Cerebellar cortex (tissue), 1 donor: ENCODE data around the gene GUCD1.
"Not testable (repeated sequence)": the region's sequence is repeated elsewhere in the genome, so short reads cannot be mapped to it uniquely, and the experiment has no call there.

ENCODE experiments used
- DNase-seq: peaks from one replicate; pipeline ENCODE4 v3.0.0-alpha.2; 2015; ENCODE audit warnings: low spot score

GUCD1 gene

DNA sequence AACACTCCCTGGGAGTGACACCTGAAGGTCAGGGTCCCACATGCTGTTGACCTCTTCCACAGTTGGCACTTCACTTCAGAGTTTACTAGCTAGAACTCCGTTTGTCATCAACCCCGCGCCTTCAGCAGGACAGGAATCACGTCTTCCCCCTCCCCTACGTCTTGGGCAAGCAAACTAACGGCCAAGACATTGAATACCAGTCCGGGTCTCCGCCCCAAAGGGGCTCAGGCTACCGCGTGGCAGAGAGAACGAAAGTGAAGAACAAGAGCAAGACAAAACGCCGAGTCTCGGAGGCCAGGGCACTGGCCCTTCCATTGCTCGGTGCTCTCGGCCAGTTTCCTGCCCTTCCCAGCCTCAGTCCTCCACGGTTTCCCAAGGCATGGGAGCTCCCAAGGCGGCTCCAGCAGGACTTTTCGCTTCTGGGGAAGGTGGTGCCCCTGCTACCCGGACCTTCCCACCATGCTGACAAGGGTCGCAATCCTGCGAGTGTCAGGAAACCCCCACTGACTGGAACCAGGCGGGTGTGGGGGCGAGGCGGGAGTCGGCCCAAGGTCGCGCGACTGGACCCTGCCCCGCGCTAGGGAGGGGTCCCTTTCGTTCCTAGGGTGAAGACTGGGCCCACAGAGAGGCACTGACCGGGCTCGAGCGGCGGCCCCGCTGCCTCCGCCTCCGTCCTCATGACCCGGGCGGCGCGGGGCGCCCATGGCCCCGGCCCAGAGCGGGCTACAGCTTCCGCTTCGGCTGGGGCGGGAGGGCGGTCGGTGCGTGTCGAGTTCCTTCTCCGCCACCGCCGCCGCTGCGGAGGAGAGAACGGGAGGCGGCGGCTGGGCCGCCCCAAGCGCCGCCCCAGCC, at the start of gene GUCD1:
GUCD1 (minus strand) TSS at position 826 of the 852 bp plus-strand sequence; CDS start at position 679, 147 bp downstream.
- DNase-seq = peak; percentile 18

DNA sequence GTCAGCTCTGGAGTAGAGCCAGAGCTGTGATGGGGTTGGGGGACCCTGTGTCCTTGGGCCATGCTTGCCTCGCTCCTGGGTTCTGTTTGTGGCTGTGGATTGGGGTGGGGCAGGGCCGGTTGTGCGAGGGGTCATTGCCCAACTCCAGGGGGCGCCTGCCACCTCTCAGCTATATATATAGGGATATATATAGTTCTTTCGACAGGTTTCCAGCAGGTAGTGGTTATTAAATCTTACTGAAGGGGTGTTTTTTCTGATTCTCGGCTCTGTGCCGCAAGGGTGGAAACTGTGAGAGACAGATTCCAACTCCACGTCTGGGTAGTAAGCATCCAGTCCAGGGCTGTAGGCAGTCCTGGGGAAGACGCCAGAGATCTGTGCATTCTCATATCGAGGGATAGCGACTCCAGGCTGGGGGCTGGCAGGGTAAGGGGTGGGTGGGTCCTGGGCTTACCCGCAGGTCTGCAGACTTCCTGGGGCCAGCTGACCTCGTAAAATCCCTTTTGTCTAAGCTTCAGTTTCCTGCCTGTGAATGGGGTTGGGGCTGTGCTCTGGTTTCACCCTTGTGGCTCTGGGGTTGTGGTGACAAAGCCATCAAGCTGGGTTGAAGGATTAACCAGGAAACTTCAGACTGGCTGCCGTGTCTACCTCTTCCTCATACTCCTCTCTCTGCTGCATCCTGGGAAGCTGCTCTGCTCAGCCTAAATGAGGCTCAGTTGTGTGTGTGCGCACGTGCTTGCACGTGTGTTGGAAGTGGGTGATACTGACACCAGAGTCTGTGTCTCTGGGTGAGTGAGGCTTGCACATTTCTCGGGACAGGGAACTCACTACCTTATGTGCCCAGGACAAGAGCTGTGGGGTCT, 49.1 kb upstream of the GUCD1 start:
- peak; percentile 75 for DNase-seq

DNA sequence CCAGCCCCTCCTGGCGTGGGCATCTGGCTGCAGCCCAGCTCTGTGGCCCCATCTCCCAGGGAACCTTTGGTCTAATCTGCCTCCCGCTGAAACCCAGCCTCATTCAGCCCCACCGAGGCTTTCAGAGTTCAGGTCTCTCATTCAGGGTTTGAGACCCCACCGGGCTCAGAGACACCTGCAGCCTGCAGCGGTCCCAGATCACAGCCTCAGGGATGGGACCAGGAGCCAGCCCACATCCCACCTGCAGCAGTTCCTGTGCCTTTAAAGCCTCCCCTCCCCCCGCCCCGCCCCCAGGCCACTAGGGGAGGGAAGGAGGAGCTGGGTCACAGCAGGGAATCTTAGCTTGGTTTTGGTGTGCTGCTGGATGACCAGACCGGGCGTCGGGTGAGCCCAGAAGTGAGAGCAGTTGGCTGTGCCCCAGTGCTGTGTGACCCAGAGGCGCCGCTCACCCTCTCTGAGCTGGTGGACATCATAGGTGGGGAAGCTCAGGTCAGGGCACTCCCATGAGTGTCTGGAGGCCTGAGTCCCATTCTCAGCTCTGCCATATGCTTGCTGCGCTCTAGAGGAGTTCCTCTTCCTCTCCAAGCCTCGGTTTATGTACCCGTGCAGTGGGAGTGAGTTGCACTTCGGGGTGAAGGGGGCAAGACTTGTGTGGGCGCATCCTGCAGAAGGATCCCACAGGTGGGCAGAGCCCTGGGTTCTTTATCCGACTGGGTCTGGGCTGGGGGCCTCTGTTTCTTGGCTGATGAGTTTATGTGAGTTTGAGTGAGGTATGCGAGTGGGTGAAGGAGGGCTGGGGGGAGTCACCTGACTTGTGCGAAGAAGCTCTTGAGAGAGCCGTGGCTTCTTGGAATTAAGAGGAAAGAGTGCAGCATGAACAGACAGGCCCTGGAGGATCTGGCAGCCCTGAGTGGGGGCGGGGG, 48.2 kb upstream of the GUCD1 start, which contains the start of gene GGT1:
GGT1 (plus strand) TSS at position 347 of the 923 bp plus-strand sequence. CDS start 7,889 bp downstream, outside the sequence.
- DNase-seq = peak; percentile 67

DNA sequence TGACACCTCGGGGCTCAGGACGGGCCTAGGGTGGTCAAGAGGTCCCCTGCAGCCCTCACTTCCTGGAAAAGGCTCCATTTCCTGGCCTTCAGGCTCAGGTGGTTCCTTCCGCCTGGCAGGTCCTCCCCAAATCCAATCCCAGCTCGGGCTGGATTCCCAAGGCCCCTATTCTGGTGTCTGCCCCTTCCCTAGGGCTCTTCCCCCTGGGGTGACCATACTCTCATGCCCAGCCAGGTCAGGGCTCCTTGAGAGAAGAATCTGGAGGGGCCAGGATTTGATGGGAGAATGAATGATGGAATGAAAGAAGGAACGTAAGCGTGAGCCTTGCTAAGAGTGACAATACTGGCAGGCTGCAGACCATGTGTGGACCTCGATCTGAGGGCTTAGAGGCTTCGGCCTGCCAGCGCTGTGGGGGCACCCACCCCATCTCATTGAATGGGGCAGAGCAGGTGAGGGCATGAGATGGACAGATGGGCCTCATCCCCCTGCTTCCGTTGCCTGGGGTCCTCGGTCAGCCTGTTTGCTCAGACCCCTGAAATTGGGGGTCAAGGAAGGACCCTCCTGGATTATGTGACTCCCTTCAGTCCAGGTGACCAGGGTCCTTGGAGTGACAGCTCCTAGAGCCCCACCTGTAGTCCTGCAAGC, 47.3 kb upstream of the GUCD1 start:
- not testable (repeated sequence) for DNase-seq

DNA sequence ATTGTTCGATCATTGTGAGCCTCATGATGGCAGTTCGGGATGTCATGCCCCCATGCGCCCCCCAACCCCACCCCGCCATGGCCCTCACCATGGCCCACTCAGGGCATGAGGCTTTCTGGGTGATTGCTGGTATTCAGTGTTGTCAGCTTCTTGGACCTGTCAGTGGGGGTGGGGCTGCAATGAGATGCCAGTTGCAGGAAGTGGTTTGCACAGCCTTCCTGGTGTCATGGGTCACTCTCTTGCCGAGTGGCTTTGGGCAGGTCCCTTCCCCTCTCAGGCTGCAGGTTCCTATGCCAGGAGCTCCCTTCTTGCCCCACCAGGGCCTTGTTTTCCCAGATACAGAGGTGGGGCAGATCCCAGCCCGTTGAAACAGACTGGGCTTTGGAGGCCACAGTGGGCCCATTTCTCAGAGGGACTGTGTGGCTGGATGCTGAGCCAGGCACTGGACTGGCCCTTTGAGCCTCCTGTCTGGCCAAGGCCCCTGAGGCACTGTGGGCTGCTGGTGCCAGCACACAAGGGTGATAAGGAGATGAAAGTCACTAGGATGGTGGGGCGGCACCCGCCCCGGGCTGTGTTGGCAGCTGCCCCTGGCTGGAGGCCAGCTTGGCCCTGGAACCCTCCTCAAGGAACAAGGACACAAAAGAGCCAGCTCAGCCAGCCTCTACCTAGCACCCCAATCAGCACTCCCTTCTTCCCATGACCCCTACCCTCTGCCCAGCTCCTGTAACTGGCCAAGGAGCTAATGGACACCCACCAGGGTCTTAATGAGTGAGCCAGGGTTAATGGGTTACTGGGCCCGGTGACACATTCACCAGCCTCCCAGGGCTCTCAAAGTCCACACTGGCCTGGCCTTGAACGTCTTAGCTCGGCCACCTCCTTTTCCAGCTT, 46.5 kb upstream of the GUCD1 start:
- DNase-seq = no peak

DNA sequence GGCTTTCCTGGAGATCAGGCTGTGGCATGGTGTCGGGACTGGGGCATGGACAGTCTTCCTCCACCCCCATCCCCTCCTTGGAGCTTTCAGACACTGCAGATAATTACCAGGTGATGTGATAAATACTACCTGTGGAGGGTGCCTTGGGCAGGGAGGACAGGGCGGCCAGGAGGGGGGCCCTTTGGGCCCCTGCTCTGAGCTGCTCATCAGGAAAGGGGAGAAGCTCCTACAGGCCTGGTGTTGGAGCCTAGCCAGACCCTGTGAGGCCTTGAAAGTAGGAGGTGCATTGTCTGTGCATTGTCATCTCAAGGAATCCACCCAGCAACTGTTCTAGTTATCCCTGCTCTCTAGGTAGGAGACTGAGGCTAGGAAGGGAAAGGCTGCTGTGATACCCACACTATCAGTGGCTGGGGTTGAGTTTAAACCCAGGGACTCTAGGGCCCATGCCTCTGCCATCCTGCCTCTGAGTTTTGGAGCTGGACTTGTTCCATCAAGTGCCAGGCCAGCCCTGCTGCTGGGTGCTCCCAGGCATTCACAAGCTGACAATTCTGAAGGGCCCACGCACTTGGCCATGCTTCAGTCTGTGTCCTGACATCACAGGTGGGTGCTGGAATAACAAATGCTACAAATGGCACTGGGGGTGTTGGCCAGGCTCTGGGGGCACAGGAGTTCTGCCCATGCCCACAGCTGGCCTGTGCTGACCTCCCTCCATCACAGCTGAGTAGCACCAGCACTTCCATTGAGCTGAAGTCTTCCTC, 45.2 kb upstream of the GUCD1 start:
- DNase-seq = not testable (repeated sequence)

DNA sequence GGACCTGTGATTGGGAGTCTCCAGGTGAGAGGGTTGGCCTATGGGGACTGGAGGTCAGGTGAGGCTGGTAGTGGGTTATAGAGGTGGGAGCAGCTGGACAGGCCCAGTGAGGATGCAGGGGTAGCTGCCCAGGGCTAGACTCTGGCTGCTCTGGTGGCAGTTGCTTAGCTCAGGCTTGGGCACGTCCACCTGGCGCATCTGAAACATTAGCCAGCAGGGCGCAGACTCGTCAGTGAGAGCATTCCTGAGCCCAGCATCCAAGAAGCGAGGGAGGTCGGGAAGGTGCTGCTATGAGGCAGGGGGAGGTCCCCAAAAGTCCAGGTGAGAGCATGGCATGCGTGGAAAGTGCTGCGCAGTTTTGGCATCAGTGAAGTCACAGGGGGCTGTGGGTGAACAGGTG, 44.6 kb upstream of the GUCD1 start:
- DNase-seq = no peak

DNA sequence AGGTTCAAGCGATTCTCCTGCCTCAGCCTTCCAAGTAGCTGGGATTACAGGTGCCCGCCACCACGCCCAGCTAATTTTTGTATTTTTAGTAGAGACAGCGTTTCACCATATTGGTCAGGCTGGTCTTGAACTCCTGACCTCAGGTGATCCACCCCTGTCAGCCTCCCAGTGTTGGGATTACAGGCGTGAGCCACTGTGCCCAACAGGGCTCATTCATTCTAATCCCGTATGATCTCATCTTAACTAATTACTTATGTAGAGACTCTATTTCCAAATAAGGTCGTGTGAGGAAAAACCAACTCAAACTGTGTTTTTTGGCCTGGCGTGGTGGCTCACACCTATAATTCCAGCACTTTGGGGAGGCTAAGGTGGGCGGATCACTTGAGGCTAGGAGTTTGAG, 42.1 kb upstream of the GUCD1 start:
- DNase-seq = not testable (repeated sequence)

DNA sequence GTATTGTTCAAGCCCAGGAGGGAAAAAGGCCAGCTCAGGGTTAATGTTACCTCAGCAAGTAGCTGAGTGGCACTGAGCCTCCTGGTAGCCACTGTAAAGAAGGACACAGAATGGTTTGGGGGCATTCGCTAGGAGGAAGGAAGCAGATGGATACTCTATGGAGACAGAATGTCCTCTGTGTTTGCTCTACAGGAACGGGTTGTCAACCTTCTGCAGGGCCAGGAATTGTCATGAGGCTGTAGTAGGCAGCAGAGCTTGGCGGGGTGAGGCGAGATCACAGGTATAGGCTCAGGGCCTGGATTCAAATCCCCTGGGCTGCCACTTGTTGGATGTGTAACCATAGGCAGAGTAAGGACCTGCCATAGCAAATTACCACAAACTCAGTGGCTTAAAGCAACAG, 40.9 kb upstream of the GUCD1 start:
- DNase-seq = no peak

DNA sequence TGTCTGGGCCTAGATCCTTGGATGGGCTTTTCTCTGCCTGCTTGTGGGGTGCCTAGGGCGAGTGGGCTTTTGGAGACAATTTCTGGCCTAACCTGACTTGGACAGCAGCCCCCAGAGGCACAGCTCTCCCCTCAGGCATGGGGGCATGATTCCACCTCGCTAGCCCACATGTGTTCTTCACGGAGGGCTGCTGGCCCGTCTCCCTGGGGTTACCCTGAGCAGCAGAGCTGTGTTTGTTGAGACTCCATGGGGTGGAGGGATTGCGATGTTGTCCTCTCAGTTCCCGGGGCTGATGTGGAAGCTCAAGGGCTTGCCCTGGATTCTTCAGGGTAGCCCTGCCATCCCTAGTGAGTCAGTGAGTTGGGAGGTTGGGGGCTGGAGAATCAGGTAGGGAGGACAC, 40.3 kb upstream of the GUCD1 start:
- no peak for DNase-seq

DNA sequence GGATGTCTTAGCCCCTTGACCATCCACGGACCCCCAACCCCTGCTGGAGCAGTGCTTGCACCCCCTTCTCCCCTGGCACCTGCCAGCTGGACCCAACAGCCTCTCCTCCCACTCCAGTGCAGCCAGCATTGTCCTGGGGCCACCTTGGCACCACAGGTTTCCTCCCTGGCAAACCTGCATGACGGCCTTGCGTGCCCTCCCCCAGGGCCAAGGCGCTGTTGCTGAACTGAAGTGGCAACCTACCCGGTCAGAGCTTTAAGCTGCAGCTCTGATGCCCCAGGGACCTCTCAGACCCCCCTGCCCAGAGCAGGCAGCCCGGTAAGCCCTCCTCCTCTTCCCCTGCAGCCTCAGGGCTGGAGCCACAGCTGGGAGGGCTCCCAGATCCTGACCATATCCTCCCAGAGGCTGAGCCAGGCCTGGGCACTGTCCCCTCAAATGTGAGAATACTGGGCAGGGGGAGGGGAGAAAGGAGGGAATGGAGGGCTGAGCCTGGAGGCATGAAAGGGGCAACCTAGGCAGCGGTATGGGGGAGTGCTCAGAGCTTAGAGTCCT, 39.7 kb upstream of the GUCD1 start:
- no peak for DNase-seq

DNA sequence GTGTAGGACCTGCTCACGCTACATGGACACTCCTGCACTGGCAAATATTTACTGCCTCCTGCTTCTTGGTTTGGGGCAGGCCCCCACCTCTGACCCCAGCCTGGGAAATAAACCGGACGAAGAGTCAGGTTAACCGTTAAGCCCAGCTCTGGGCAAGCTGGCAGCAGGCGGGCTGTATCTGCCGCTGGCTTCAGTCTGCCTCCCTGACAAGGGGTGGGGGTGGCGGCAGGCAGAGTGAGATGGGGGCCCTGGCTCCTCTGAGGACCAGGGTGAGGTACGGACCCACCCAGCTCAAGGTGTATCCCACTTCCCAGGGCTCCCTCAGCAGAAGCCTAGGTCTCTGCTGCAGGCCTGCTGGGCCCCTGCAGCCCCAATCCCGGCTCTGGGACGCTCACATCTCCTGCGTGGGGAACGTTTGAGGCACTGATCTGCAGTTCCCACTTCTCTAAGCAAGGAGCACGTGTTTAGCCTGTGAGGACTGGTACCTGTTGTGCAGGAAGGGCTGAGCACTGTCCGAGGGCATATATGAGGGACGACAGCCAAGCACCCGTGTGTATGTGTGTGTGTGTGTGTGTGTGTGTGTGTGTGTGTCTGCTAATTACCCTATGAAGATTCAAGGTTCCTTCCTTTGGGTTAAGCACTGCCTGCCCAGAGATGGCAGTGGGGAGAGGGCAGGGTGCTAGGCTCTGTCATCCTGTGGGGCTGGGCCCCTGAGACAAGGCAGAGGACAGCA, 39.1 kb upstream of the GUCD1 start:
- no peak for DNase-seq

DNA sequence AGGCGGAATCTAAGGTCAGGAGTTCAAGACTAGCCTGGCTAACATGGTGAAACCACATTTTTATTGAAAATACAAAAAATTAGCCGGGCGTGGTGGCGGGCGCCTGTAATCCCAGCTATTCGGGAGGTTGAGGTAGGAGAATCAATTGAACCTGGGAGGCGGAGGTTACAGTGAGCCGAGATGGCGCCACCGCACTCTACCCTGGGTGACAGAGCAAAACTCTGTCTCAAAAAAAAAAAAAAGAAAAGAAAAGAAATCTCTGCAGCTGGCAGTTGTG, 38.6 kb upstream of the GUCD1 start:
- DNase-seq = not testable (repeated sequence)

DNA sequence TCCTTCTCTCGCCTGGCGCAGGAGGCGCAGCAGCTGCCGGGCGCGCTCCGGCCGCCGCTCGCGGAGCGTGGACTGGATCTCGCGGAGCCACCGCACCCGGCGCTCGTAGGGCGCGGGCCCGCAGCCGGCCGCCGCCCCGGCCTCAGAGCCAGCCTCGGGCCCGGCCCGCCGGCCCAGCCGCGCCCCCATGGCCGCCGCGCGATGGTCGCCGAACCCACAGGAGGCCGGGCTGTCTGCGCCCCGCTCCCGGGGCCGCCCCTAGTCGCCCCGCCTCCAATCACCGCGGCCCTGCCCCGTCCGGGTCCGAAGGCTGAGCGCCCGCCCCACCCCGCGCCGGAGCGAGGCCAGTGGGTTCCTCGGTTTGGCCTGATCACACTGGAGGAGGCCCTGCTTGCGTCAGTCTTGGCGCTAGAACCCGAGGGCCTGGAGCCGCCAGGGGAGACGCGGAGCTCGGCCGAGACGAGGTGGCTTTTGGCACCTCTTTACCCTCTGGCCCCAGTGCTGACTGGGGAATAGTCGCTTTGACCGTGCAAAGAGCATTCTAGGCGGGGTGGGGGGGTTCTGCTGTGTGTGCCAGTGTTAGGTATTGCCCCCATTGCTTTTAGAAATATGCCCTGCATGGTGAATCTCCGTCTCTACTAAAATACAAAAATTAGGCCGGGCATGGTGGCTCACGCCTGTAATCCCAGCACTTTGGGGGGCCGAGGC, 38.1 kb upstream of the GUCD1 start, which contains the start of gene LRRC75B:
LRRC75B (minus strand) TSS at position 223 of the 708 bp plus-strand sequence; CDS start at position 189, 34 bp downstream.
- DNase-seq = peak; percentile 85

DNA sequence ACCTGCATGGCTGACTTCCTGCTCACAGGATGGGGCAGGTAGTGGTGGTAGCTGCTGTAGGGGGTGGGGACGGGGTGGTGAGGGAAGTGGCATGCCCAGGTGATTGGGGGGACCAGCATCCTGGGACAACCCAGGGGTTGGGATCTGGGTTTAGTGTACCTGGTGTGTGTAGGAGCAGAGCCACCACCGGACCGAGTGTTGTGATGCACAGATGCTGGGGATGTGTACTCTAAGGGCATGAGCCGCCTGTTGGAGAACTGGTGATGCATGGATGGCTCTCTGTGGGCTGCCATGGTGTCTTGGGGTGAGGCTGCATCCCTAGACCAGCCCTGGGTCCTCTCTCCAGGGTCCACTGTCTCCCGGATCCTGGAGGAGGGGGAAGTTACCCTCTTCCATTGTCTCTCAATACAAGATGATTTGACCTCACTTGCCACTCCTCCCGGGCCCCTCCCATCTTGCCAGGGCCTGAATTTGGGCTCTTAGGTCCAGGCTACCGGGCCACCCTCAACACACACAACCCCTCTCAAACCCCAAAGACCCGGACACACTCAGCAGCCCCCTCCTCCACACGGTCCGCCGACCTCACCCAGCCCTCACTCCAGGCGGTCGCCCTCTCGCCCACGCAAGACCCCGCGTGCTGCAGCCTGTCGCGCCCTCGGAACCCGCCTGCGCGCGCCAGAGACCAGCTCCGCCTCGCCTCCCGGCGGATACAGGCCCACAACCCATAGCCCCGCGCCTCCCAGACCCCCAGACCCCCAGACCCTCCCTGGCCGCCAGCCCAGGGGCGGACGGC, 37.3 kb upstream of the GUCD1 start:
- peak; percentile 55 for DNase-seq

DNA sequence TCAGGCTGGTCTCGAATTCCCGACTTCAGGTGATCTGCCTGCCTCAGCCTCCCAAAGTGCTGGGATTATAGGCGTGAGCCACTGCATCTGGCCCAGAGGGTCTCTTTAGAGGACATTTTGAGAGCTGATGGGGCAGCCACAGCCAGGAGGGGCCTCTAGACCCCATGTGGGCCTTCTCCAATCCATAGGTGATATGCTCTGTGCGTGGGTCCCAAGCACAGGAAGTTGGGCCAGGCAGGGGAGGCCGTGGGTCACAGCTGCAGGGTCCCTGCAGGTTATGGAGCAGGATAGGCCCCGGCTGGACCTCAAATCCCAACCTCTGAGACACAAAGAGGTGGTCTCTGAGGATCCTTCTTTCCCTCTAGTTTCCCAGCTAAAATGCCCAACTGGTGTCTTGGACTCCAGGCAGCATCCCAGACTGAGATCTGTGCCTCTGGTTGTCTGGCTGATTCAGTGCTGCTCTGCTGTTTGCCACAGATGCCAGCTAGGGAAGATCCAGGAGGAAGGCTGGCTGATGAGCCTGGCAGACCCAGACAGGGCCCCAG, 36.4 kb upstream of the GUCD1 start:
- peak; percentile 29 for DNase-seq
